Upper lobe of left lung (tissue), 4 donors: ENCODE data around the gene PRDM13.

Source experiments
- POLR2A ChIP-seq, 4 donors: fragments of 450-650 bp; IDR thresholded peaks; one replicate each; pipeline ENCODE4 v1.5.1; 2016 to 2017; ENCODE audit warnings: antibody characterized with exemption in 4 of 4, mild to moderate bottlenecking in 2 of 4
- POLR2AphosphoS5 ChIP-seq, 2 donors: sonication (generic); formaldehyde crosslinking; IDR thresholded peaks; one replicate each; pipeline ENCODE4 v1.5.1; 2017; ENCODE audit warnings: antibody characterized with exemption in 2 of 2
- TF ChIP-seq, protein P1 (sequence below), 6 experiments: fragments of 450-650 bp in 4 of 6; fragments of 200-600 bp in 2 of 6; sonication (generic) in 2 of 6; IDR thresholded peaks; one replicate each; pipeline ENCODE4 v1.5.1; 2016 to 2019; ENCODE audit warnings: antibody characterized with exemption in 6 of 6

DNA sequence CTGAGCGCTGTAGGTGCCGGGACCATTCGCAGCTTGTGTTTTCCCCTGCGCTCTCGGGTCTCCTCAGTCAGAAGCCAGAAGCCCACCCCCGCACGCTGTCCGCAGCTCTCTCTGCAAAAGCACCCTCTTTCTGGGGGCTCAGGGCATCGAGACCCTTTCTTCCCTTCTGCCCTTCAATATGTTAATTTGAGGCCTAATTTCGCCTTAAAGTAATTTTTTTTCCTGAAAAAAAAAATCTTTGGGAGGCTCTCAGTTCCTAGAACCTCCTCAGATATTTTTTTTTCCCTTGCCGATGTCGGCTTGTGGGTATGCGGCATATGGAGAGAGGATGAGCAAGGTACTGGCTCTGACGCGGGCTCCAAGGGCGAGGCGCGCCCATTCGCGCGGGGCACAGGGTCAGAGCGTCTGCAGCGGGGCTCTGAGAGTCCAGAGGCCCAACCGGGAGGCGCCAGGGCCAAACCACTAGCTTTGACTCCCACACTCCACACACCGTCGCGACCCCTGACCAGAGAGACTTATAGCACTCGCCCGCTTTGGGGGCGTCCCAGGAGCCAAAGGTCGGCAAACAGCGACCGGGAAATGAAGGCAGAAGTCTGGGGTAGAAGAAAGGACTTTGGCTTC lies 893 bp downstream of the PRDM13 start:
- TF ChIP-seq, protein P1, sequence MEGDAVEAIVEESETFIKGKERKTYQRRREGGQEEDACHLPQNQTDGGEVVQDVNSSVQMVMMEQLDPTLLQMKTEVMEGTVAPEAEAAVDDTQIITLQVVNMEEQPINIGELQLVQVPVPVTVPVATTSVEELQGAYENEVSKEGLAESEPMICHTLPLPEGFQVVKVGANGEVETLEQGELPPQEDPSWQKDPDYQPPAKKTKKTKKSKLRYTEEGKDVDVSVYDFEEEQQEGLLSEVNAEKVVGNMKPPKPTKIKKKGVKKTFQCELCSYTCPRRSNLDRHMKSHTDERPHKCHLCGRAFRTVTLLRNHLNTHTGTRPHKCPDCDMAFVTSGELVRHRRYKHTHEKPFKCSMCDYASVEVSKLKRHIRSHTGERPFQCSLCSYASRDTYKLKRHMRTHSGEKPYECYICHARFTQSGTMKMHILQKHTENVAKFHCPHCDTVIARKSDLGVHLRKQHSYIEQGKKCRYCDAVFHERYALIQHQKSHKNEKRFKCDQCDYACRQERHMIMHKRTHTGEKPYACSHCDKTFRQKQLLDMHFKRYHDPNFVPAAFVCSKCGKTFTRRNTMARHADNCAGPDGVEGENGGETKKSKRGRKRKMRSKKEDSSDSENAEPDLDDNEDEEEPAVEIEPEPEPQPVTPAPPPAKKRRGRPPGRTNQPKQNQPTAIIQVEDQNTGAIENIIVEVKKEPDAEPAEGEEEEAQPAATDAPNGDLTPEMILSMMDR (IDR thresholded peaks at IDR 0.05), result no peak
- TF ChIP-seq POLR2A (IDR thresholded peaks at IDR 0.05) (no peak), POLR2AphosphoS5 (IDR thresholded peaks at IDR 0.05) (no peak)
